Measurements from ENCODE around the gene PDCL2. TPM values are rescaled to one million over a fixed set of nuclear protein-coding genes. Genes with fewer than 3 reads are reported as not detected.
A peak's percentile ranks its signal among the peaks of the same experiment; 100 is the strongest.

PDCL2 gene
- total and polyA plus RNA-seq, 9 of the 15 experiments (the other 6 are each of a cell fraction or from before 2014, with no cell fraction given) = 0.62 to 2.5 (median 1.2) TPM

GRCh38 chr4:55545641-55546505 is 46.2 kb downstream of the PDCL2 start (continued):
- no peak for TF ChIP-seq ZNF408 (CRISPR knock-in tag; IDR thresholded peaks at IDR 0.05; ENCODE audit: low read depth)
- peak; percentile 79 for TF ChIP-seq CHD1 (IDR thresholded peaks at IDR 0.05; ENCODE audit: low read length)
- no peak for TF ChIP-seq ZNF445 (CRISPR knock-in tag; IDR thresholded peaks at IDR 0.05; ENCODE audit: low read depth)
- TF ChIP-seq OTX1 (CRISPR knock-in tag; IDR thresholded peaks at IDR 0.05) = no peak
- TF ChIP-seq FOXP4 (CRISPR knock-in tag; IDR thresholded peaks at IDR 0.05; ENCODE audit: borderline replicate concordance) = no peak
- TF ChIP-seq C11orf30 (IDR thresholded peaks at IDR 0.05; ENCODE audit: low read depth) = peak; percentile 45; the same call in 1 of the 2 replicates
- no peak for TF ChIP-seq KAT2B (IDR thresholded peaks at IDR 0.05; ENCODE audit: low read depth, low read length)
- TF ChIP-seq MAX (CRISPR knock-in tag; IDR thresholded peaks at IDR 0.05) = peak; percentile 71
- no peak for TF ChIP-seq GATA2 (CRISPR knock-in tag; IDR thresholded peaks at IDR 0.05)
- no peak for TF ChIP-seq STAT6 (CRISPR knock-in tag; IDR thresholded peaks at IDR 0.05)
- TF ChIP-seq ZNF511 (CRISPR knock-in tag; IDR thresholded peaks at IDR 0.05) = peak; percentile 41; the same call in 1 of the 2 replicates
- no peak for TF ChIP-seq ARNT (IDR thresholded peaks at IDR 0.05)
- no peak for TF ChIP-seq KAT7 (CRISPR knock-in tag; IDR thresholded peaks at IDR 0.05; ENCODE audit: borderline replicate concordance)
- no peak for TF ChIP-seq ELK1 (CRISPR knock-in tag; IDR thresholded peaks at IDR 0.05)
- TF ChIP-seq ESRRA (IDR thresholded peaks at IDR 0.05; ENCODE audit: borderline replicate concordance, low read depth) = peak; percentile 79; the same call in 1 of the 2 replicates
- no peak for TF ChIP-seq ZNF655 (CRISPR knock-in tag; IDR thresholded peaks at IDR 0.05)
- no peak for TF ChIP-seq EGR1 (conservative IDR thresholded peaks at IDR 0.05)
- no peak for TF ChIP-seq TCFL5 (CRISPR knock-in tag; conservative IDR thresholded peaks at IDR 0.05)
- 0 out of 2 replicates have a peak, but pooled peaks have one; percentile 4 for TF ChIP-seq ATF1 (CRISPR knock-in tag; IDR thresholded peaks at IDR 0.05)
- TF ChIP-seq ATF1 (tag; IDR thresholded peaks at IDR 0.05) = peak; percentile 77

All from K562 (cell line).